ENCODE results near the gene RTP2. TPM values are rescaled to one million over a fixed set of nuclear protein-coding genes. Genes with fewer than 3 reads are reported as not detected.

The RTP2 gene, protein sequence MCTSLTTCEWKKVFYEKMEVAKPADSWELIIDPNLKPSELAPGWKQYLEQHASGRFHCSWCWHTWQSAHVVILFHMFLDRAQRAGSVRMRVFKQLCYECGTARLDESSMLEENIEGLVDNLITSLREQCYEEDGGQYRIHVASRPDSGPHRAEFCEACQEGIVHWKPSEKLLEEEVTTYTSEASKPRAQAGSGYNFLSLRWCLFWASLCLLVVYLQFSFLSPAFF
- not detected in 2 replicates for total RNA-seq (2014; rRNA removed; shearing (Covaris generic))

DNA sequence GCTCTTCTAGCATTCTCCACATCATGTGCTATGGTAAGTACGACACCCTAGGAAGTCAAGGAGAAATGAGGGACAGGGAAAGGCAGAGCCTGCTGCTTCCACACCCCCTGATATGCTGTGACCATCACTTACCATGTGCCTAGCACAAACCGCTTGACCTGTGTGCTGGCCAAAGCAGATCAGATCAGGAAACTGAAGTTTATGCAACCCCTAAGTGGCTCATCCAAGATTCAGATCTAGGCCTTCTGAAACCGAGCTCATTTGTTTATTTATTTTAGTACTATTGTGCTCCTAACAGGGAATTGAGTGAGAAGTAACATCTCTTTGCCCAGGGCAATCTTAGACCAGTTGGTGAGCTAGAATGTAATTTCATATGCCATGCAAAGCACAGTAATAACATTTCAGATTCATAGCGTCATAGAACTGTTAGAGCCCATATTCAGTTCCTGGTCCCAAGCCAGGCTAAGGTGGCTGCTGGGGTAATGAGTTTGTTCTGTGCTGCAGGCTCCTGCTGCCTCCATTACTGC is at the start of gene RTP2:
TSS of gene RTP2 (minus strand) at position 51 of the 527 bp plus-strand sequence. CDS start 429 bp downstream, outside the sequence.
- H3K27me3 ChIP-seq (replicated peaks), result no peaks in the 10 kb centered on the region
- H3K27ac ChIP-seq, result no peak within 1 kb of the TSS
- DNase-seq (ENCODE audit: low read depth in 1 of 2, low spot score in 2 of 2), result peak in 1 of 2 experiments; percentile 28
- H3K9me3 ChIP-seq (replicated peaks), result no peaks in the 10 kb centered on the region
- no peak within 1 kb of the TSS for H3K4me3 ChIP-seq
- H3K4me1 ChIP-seq (replicated peaks), result peaks cover 6% of the 10 kb centered on the region
- no peaks in the 10 kb centered on the region for H3K36me3 ChIP-seq

DNA sequence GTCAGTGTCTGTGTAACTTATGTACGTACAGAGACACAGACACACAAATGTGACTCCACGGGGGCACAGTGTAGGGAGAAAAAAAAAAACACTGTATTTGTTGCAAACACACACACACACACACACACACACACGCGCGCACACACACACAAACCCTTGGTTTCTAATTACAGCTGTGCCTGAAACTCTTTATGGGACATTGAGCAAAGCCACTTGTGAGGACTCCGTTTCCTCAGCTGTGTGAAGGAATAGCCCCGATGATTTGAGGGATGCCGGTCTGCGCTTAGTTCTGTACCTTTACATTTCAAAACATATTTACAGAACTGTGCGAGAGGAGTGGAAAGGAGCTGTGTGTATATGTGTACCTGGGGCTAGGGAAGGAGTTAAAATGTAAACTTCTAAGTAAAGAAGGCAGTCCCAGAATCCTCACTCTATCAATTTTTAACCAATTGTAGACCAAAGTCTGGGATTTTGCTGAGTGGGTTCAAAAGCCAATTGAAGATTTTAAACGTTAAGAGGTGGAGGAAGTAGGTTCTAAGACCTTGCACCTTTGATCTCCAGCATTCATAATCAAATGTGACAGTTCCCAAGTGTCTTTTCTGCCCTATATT is 48.3 kb upstream of the RTP2 start:
- no peak for DNase-seq (ENCODE audit: low read depth in 1 of 2, low spot score in 2 of 2)
- H3K27me3 ChIP-seq (replicated peaks), result no peaks in the 10 kb centered on the region
- H3K27ac ChIP-seq, result no peak overlapping the region
- no peaks in the 10 kb centered on the region for H3K9me3 ChIP-seq (replicated peaks)
- H3K4me1 ChIP-seq (replicated peaks), result peaks cover 19% of the 10 kb centered on the region
- H3K4me3 ChIP-seq, result no peak overlapping the region
- H3K36me3 ChIP-seq, result no peaks in the 10 kb centered on the region

DNA sequence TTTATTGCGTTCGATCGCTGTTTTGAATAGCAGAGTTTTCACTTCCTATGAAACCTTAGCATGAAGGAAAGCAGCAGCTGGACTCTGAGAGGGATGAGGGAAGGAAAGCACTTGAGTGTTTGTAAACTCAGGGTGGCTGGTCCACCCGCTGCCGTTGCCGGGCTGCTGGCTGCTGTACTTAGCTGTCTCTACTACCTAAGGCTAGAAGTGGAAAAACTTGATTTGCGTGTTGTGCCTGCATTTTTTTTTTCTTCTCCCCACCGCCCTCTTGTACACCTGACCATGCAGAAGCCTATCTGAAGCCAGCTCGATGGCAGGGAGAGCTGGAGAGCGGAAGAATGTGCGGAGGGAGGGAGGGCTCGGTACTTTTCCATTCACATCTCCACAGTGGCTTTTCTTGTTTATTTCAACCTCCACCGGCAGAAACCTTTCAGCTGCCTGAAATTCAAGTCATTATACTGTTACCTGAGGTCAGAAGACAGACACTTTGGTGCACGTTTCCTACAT is 47.7 kb upstream of the RTP2 start:
- Histone ChIP-seq H3K4me3 (no peak overlapping the region), H3K27me3 (replicated peaks) (no peaks in the 10 kb centered on the region), H3K27ac (no peak overlapping the region), H3K4me1 (replicated peaks) (peaks cover 19% of the 10 kb centered on the region), H3K9me3 (replicated peaks) (no peaks in the 10 kb centered on the region), H3K36me3 (no peaks in the 10 kb centered on the region)
- no peak for DNase-seq (ENCODE audit: low read depth in 1 of 2, low spot score in 2 of 2)

DNA sequence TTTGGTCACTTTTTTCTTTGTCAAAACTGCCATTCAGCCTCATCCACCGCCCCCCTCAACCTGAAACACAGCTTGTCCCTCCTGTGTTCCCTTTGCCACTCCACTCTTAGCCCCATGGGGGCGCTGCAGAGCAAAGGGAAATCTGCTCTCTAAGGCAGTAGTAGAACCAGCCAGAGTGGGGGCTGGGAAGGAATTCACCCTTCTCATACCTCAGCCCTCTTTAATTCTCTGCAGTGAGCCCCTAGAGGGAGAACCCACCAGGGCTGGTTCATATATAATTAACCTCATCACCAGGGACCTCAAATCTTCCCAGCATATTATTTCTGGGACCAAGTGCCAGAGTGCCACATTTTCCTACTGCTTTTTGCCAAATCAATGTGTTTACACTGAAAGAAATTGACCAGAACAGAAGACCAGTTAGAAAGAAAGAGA is 45.7 kb upstream of the RTP2 start:
- peaks cover 19% of the 10 kb centered on the region for H3K4me1 ChIP-seq (replicated peaks)
- H3K27ac ChIP-seq, result peak overlapping the region; percentile 13; the same call in 1 of the 2 replicates
- DNase-seq (ENCODE audit: low read depth in 1 of 2, low spot score in 2 of 2), result peak; percentile 73 to 85
- H3K9me3 ChIP-seq (replicated peaks), result no peaks in the 10 kb centered on the region
- no peaks in the 10 kb centered on the region for H3K27me3 ChIP-seq (replicated peaks)
- H3K36me3 ChIP-seq, result no peaks in the 10 kb centered on the region
- no peak overlapping the region for H3K4me3 ChIP-seq

DNA sequence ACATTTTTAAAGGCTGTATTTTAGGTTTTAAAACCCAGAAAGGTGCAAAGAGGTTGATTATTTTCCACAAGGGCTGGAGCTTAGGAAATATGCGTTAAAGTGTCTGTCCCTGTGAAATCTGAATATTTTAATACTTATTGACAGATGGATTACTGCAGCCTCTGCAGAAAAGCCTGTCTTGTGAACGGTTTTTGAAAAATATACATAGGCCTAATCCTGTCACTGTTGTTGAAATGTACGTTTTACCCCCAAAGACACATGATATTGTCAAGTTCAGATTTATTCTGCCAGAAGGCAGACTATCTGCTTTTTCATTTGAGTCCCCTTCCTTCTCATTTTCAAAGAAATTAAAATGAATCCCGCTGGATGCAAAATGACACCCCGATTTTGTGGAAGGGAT is 45.1 kb upstream of the RTP2 start:
- peak overlapping the region; percentile 13; the same call in 1 of the 2 replicates for H3K27ac ChIP-seq
- no peaks in the 10 kb centered on the region for H3K9me3 ChIP-seq (replicated peaks)
- no peaks in the 10 kb centered on the region for H3K27me3 ChIP-seq (replicated peaks)
- no peaks in the 10 kb centered on the region for H3K36me3 ChIP-seq
- no peak overlapping the region for H3K4me3 ChIP-seq
- peaks cover 19% of the 10 kb centered on the region for H3K4me1 ChIP-seq (replicated peaks)
- no peak for DNase-seq (ENCODE audit: low read depth in 1 of 2, low spot score in 2 of 2)

DNA sequence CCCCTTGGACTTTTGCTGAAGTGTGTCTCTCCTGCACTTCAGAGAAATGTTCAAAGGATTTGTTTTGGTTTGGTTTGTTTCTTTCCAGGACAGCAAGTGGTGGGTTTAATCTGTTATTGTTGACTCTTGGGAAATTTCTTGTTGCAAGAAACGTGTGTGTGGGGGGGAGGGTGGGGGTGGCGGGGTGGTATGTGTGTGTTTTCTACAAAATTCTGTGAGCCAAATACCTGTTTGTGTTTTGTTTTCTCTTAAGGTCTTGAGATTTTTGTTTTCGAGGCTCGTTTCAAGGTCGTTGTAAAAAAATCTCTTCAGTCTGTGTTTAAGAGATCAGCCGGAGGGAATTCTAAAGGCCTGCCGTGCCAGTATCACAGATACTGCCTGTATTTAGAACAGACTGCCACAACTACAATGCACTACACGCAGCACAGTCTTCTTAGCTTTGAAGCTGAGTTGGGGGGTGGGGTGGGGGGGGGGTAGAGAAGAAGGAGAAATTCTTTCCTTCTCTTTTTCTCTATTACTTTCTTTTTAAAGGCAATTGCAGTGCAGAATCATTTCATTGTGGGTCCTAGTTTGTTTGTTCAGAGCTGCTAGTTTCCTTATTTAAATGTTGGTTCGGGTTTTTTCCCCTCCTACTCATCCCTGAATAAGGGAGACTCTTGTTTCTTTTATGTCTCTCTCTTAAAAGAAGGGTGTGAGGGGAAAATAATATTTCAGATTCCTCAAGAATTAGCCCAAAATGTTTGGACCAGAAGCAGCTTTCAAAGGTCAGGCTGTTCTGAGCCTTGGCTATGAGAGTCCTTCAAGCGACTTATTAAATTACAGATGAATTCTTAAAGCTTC is 44.3 kb upstream of the RTP2 start:
- Histone ChIP-seq H3K27ac (peak overlapping the region; percentile 100), H3K27me3 (replicated peaks) (no peaks in the 10 kb centered on the region), H3K9me3 (replicated peaks) (no peaks in the 10 kb centered on the region), H3K36me3 (no peaks in the 10 kb centered on the region), H3K4me3 (peak overlapping the region; percentile 45), H3K4me1 (replicated peaks) (peaks cover 25% of the 10 kb centered on the region)
- no peak for DNase-seq (ENCODE audit: low read depth in 1 of 2, low spot score in 2 of 2)

DNA sequence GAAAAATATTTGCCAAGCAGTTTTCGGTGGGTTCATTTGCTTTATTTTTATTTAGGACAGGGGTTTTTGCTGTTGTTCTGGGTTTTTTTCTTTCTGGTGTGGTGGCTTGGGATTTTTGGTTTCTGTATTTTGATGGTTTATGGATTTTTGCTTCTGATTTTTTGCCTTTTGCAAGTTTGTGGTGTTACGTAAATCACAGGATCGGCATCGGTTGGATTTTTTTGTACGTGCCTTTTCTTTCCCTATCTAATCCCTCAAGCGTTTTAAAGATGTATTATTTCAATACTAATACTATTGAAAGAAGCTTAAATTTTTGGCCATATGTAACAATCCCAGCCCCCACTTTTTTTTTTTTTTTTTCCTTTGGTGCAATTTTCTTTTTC is 43.7 kb upstream of the RTP2 start:
- Histone ChIP-seq H3K4me3 (peak overlapping the region; percentile 45), H3K27ac (peak overlapping the region; percentile 100), H3K27me3 (replicated peaks) (no peaks in the 10 kb centered on the region), H3K4me1 (replicated peaks) (peaks cover 30% of the 10 kb centered on the region), H3K9me3 (replicated peaks) (no peaks in the 10 kb centered on the region), H3K36me3 (no peaks in the 10 kb centered on the region)
- DNase-seq (ENCODE audit: low read depth in 1 of 2, low spot score in 2 of 2), result no peak

DNA sequence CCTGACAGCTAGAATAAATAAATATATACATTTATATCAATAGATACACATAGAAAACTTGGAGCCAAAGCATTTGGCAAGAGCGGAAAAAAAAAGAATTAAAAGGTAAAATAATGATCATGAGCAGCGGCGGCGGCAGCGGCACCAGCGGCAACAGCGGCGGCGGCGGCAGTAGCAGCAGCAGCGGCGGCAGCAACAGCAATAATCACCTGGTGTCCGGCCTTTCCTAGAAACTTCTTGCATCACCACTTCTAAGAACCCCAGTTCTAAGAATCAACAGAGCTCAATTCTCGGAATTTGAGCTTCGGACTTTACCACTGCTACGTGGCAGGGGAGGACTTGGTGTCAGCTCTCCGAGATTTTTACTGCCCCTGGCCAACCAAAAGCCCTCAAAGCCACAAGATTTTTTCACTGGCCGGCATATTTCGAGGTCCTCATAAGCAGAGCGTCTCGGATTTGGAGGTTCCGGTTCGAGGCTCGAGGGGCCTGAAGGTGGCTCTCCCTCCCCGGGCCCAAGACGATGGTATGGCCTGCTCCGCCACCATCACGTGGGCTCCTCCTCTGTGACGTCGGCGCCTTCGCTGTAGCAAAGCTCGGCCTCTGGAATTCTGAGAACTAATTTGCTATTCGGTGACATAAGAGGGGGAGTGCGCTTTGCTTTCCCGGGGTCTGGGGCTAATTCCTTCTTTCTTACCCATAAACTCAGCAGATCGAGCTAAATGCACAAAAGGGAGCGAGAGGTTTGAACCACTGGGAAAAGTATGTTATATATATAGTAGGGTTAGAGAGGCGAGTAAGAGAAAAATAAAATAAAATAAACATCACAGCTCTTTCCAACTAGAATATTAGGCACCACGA is 43.1 kb upstream of the RTP2 start, which contains the start of gene BCL6:
TSS of gene BCL6 (minus strand) at position 268 of the 858 bp plus-strand sequence. CDS start 11,775 bp downstream, outside the sequence.
- Histone ChIP-seq H3K4me3 (peak within 1 kb of the TSS; percentile 45), H3K36me3 (no peaks in the 10 kb centered on the region), H3K27me3 (replicated peaks) (no peaks in the 10 kb centered on the region), H3K27ac (peak within 1 kb of the TSS; percentile 100), H3K9me3 (replicated peaks) (no peaks in the 10 kb centered on the region), H3K4me1 (replicated peaks) (peaks cover 36% of the 10 kb centered on the region)
- DNase-seq (ENCODE audit: low read depth in 1 of 2, low spot score in 2 of 2), result peak; percentile 86 to 97

DNA sequence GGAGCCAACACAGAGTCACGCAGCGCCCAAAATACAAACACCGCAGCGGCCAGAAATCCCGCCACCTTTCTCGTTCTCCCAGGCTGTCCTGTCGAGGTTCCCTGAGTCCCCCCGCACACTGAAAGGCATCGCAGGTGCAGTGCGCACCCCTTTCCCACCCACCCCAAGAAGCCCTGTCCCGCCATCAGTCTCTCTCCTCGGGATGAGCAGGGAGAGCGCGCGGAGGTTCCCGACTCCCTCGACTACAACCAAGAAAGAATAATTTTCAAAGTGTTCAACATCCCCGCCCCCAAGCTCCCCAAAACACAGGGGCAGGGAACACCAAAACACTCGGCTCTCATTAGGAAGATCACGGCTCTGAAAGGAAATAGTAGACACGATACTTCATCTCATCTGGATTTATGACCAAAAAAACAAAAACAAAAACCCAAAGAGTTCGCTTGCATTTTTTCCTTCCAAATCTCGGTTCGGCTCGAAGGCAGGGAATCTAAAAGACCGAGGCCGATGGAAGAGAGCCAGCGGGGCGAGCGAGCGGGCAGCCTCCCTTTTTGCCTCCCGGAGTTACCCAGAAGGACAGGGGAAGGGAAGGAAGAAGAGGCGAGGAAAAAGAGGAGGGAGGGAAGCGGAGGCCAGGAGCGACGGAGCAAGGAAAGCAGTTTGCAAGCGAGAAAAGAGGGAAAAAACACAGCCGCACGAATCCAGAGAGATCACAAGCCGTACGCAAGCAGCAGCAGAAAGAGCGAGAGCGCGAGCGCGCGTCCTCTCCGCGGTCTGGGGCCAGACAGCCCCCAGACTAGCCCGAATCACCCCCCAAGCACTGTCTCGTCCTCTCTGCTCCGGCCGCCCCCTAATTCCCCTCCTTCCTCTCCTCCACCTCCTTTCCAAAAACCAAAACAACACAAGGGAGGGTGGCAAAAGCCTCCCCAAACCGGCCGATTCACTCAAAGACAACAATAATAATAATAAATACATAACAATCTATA is 42.1 kb upstream of the RTP2 start:
- H3K36me3 ChIP-seq, result no peaks in the 10 kb centered on the region
- DNase-seq (ENCODE audit: low read depth in 1 of 2, low spot score in 2 of 2), result peak in 1 of 2 experiments; percentile 55

DNA sequence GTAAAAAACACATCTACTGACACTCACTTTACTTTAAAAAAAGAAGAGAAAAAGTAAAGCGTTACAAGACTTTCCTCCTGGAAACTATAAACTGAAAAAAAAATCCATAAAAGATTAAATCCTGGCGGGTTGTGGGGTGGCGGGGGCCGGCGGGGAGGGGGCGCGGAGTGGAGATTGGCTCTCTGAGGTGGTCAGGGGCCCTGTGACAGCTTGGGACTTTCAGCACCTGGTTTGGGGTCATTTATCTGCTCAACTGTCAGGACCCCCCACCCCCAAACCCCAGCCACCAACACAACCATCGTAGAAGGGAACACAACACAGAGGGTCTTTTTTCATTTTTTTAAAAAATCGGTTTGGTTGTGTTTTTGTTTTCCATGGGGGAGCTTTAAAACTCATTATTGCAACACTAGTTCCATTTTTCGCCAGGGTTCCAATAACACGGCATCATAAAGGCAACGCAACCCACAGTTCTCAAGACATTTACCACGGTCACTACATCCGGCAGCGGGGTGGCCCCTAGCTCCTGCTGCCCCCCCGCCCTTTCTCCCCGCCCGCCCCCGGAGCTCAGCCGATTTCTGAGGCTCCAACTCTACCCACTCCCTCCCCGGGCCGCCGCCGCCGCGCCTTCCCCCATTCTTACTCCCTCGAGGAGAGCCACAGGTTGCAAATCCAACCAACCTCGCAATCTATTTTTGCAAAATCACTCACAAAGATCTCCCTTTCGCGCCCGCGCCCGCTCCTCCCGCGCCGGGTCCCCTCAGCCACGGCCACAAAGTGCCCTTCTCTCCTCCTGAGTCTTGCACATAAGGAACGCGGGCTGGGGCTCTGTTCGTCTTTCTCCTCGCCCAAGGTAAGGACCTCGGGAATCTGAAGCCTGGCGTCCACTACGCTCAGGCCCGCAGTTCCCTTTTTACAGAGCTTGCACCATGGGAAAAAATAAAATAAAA is 41.1 kb upstream of the RTP2 start:
- Histone ChIP-seq H3K36me3 (no peaks in the 10 kb centered on the region), H3K4me1 (replicated peaks) (peaks cover 51% of the 10 kb centered on the region), H3K27ac (no peak overlapping the region), H3K4me3 (peak overlapping the region; percentile 45), H3K9me3 (replicated peaks) (no peaks in the 10 kb centered on the region), H3K27me3 (replicated peaks) (no peaks in the 10 kb centered on the region)
- peak in 1 of 2 experiments; percentile 39 for DNase-seq (ENCODE audit: low read depth in 1 of 2, low spot score in 2 of 2)

More for the DNA sequence above, 42.1 kb upstream of the RTP2 start:
- peak overlapping the region; percentile 45 for H3K4me3 ChIP-seq
- no peaks in the 10 kb centered on the region for H3K27me3 ChIP-seq (replicated peaks)
- H3K4me1 ChIP-seq (replicated peaks), result peaks cover 45% of the 10 kb centered on the region
- H3K27ac ChIP-seq, result peak overlapping the region; percentile 100
- H3K9me3 ChIP-seq (replicated peaks), result no peaks in the 10 kb centered on the region

All from SJSA1 (cell line).